Dermis microvascular lymphatic vessel endothelial cell (primary cell): ENCODE data around the gene HIF3A. TPM values are rescaled to one million over a fixed set of nuclear protein-coding genes. Genes with fewer than 3 reads are reported as not detected.
"Not testable (repeated sequence)": the region's sequence is repeated elsewhere in the genome, so short reads cannot be mapped to it uniquely, and the experiment has no call there.

Source experiments
- DNase-seq, 2 donors: peaks; one replicate each; pipeline versions ENCODE4 v3.0.0 to v3.0.0-alpha.2; 2010; ENCODE audit warnings: low read depth in 2 of 2
- total RNA-seq: library from RNA; depleted of rRNA; stranded (reverse); fragments of >200 nt; gene quantifications from 2 replicates; pipeline ENCODE4 v1.2.1, GENCODE V29; 2014

Gene HIF3A
- total RNA-seq: 11.9 and 14.8 TPM in 2 replicates

DNA sequence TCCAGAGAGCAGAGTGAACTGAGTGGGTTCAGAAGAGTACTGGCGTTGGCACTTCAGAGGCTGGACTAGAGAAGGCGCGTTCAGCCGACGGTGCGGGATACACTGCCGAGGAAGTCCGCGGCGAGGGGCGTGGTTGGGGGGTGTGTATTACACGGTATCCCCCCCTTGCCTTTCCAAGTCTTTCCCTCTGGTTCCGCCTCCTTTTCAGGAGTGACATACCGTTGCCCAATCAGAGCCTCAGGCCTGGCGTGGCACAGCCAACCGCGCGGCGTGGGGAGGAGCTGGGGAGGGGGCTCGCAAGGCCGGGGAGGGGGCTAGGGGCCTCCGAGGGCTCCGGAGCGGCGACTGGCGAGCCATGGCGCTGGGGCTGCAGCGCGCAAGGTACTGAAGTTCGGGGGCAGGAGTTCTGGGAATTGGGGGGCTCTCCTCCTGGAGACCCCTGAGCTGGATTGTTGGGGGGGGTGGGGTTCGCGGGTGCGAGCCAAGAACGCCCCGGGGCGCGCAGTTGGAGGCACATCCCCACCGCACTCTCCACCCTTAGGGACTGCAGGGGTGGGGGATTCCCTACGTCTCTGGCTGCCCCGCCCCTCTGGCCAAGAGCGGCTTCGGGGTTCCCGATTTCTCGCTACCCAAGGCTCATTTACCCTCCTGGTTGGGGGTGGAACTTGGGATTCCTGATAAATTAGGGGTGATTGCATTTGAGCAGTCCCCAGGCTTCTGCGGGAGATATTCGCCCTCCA lies at the start of gene HIF3A:
Gene HIF3A, plus strand, starts transcription at position 321 of the 740 bp plus-strand sequence. Its CDS starts 35 bp downstream, at position 356.
- DNase-seq: peak in 1 of 2 donors; percentile 65

DNA sequence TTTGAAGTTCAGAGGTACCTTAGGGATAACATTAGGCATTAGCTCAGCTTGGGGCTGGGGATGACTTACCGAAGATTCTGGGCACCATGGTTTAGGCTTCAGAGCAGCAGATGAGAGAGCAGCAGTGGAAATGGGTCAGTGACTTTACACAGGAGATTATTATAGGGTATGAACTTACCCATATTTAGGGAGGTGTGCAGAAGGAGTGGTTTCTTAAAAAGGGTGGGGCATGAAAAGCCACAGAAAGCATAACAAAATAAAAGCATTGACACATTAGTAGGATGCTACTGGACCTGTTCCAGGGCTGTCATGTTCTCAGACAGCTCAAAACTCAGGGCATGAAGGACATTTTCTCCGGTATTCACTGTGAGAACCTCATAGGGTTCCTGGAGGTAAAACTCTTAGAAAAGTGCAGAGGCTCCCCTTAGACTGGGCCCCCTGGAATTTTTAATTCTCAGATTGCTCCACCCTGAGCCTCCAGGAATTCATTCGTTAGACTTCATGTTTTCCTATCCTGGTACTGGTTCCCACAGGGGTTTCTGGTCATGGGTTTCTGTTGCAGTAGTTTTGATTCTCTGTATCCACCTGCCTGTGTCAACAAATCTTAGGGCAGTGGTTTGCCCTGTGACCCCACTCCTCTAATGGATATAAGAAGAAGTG lies 46.6 kb upstream of the HIF3A start:
- no peak for DNase-seq

DNA sequence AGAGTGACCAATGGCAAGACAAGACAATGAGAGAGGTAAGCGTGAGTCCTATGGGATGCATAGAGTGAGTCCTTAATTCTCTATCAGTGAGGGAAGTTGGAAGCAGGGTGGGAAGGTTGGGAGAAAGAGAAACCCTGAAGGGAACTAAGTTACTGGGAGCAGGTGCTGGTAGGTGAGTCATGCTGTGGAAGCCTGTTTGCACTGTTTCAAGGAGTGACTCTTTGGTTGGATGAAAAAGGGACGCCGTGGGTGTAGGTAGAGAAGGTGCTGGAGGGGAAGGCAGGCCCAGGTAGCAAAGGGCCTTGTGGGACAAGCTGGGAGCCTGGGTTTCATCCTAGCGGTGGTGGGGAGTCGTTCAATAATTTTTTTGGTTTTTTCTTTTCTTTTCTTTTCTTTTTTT lies 45.4 kb upstream of the HIF3A start:
- DNase-seq: no peak

DNA sequence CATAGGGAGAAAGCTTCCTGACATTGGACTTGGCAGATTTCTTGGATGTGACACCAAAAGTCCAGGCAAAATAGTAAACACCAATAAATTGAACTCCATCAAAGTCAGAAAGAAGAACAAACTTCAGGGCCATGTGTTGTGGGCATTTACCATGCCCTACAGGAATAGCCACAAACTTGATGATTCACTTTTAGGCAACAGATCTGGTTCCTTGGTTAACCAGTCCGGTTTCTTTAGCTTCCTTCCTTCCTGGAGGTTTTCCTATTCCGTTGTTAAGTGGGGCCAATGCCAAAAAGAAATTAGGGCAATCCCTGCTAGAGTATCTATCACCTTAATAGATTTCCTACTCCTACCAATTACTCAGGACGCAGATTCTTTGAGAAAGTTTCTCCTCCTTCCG lies 42.1 kb upstream of the HIF3A start:
- no peak for DNase-seq

DNA sequence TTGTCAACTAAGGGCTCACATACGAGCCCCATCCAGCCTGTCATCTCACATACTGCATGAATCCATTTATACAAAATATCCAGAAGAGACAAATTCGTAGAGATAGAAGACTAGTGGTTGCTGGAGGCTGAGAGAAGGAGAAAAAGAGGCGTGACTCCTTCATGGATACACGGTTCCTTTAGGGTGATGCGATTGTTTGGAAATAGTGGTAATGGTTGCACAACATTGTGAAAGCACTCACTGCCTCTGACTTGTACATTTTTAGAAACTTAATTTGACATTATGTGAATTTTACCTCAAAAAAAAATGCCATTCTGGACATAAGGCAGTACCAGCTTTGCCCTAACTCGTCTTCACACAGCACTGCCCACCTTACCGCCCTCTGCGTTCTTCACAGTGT lies 40.0 kb upstream of the HIF3A start:
- no peak for DNase-seq

DNA sequence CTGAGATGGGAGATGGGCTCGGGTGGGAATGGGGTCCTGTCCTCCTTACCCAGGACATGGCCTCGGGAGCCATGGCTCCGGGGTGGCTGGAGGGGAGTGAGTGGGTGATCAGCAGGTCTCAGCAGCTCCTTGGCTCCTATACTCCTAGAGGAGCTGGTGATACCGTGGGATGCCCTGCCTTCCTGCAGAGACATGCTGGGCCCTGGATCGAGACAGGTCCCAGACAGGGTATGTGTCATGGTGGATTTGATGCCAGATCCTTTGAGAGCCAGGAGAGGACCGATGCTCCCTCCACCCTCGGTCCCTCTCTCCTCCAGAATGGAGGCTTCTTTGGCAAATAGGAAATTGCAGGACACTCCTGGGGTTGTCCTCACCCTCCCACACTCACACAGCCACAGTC lies 35.3 kb upstream of the HIF3A start:
- DNase-seq: not testable (repeated sequence)

DNA sequence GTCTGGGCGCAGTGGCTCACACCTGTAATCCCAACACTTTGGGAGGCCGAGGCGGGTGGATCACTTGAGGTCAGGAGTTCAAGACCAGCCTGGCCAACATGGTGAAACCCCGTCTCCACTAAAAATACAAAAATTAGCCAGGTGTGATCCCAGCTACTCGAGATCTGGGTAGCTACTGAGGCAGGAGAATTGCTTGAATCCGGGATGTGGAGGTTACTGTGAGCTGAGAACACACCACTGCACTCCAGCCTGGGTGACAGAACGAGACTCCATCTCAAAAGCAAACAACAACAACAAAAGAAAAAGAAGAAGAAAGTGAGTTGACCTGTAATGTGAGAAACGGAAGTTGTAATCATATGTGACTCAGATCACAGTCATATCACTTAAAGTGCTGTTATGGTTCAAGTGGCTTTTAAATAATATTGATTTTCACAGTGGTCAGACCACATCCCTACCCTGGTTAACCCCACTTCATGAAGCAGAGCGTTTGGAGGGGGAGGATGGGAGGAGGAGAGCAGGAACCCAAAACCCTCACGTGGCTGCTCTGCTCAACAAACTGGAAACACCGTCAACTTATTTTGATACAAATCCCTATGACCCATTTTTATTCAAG lies 34.1 kb upstream of the HIF3A start:
- DNase-seq: peak in 1 of 2 donors; percentile 62

DNA sequence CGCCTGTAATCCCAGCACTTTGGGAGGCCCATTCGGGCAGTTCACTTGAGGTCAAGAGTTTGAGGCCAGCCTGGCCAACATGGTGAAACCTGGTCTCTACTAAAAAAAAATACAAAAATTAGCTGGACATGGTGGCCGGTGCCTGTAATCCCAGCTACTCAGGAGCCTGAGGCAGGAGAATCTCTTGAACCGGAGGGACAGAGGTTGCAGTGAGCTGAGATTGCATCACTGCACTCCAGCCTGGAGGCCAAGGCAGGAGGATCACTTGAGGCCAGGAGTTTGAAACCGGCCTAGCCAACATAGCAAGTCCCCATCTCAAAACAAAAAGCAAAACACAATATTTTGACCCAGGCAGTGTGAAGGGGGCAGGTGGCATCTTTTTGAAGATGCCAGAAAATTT lies 32.0 kb upstream of the HIF3A start:
- DNase-seq: not testable (repeated sequence)

DNA sequence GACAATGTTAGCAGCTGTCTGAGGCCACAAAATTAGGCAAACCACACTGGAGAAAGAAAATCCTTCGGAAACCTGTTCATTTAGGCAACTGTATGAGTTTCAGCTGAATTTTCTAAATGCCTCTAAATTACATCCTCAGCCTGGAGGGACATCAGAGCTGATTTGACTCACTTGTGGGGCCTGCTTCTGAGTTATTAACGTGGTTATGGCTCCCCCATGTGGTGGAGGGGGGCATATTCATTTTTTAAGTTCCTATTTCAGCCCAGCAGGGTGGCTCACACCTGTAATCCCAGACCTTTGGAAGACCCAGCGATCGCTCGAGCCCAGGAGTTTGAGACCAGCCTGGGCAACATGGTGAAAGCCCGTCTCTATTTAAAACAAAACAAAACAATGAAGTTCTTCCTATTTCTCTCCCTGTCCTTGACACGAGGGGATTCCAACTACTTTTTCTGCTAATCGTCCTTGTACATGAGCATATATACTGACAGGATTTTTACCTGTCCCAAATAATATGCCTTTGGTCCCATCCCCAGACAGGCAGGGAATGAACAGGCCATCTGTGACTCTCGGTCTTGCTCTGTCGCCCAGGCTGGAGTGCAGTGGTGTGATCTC lies 31.5 kb upstream of the HIF3A start:
- peak; percentile 74 to 75 for DNase-seq

DNA sequence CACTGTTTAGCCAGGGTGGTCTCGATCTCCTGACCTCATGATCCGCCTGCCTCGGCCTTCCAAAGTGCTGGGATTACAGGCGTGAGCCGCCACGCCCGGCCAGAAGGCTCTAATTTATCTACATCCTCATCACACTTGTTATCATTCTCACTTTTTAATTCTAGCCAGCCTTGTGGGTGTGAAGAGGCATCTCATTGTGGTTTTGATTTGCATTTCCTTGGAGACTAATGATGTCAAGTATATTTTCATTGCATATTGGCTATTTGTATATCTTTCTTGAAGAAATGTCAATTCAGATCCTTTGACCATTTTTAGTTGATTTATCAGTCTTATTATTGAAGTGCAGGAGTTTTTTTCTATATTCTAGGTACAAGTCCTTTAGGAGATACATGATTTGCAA lies 27.7 kb upstream of the HIF3A start:
- DNase-seq: no peak

DNA sequence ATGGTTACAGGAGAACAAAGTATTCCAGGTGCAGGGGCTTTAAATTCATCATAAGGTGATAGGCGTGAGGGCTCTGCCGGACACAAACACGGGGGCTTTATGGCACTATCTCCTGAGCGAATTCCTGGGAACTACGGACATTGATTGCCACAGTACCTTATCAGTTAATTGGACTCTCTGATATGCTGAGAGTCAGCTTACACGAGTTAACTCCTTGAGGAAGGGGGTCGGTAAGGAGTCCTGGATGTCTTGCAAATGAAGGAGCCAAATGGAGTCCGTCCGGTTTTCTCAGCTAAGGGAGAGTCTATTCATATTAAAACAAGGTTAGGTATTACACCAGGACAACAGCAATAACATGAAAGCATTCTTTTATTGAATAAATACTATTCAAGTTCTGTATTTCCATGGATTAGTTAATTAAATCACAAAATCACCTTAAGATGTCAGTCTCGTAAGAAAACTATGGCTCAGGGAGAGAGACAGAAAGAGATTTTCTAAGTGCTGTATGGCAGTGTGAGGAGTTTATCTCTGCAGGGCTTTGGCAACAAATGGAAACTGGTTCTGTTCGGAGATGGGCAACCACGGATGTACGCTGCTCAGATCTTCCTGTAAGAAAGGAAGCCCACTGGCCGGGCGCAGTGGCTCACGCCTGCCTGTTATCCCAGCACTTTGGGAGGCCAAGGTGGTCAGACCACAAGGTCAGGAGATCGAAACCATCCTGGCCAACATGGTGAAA lies 26.2 kb upstream of the HIF3A start:
- no peak for DNase-seq

DNA sequence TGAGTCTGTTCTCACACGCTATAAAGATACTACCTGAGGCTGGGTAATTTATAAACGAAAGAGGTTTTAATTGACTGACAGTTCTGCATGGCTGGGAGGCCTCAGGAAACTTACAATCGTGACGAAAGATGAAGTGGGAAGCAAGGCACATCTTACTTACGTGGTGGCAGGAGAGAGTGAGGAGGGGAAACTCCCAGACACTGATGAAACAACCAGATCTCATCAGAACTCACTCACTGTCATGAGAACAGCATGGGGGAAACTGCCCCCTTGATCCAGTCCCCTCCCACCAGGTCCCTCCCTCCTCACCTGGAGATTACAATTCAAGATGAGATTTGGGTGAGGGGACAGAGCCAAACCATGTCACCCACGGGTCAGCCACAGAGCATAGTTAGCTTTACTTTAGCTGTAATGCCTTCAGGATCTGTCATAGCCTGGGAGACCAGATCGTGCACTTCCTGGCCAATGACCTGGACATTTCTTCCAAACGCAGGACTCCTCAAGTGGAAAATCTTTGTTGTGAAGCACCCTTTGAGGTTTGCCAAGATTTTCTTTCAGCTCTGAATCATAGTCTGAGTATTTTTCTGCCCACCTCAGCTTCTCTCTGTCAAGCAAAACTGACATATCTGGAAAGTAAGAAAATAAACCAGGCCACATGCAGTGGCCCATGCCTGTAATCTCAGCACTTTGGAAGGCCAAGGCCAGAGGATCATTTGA lies 25.2 kb upstream of the HIF3A start:
- DNase-seq: peak in 1 of 2 donors; percentile 44

DNA sequence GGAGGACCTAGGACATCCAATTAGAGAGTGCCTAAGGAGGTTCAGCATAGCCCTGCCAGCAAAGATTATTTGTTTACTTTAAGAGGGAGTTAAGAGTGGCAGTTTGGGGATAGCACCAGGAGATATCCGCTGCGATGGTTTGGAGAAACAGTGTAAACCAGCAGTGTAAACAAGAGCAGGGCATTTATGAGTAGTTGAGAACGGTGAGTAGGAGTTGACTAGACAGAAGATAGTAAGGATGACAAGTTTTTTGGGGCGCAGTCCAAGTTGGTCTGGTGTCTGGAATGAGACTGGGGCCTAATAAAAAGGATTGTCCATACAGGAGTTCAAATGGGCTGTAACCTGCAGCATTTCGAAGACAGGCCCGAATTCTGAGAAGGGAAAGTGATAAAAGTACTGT lies 22.9 kb upstream of the HIF3A start:
- not testable (repeated sequence) for DNase-seq

DNA sequence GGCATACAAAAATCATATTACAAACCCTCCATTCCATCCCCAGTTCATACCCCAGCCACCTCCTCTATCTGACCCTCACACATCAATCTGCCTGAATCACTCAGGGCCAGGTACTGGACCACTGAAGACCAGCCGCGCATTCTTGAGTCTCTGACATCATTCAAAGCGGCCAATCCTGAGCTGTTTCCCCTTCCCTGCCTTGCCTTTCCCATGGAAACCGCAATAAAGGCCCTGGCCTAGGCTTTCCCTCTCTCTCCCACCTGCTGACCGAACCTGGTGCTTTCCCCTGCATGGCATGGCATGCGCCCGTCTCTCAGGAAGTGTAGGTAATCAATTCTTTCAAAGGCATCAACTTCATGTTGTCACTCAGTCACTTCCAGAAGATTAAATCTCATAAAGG lies 17.7 kb upstream of the HIF3A start:
- DNase-seq: no peak

DNA sequence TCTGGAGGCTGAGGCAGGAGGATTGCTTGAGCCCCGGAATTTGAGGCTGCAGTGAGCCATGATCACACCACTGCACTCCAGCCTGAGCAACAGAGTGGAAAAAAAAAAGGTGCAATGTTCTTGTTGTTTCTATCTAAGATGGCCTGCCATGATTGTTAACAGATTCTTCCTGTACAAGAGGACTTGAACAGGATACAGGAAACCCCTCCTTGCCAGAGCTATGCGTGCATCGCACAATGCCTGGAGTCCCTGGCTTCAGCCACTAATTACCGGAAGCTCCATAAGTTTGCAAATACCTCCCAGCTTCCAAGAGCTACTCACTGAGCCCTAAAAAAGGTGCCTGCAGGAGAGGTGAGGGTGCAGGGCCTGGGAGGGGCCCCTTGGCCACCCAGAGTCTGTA lies 13.1 kb upstream of the HIF3A start:
- DNase-seq: peak; percentile 76 to 94

DNA sequence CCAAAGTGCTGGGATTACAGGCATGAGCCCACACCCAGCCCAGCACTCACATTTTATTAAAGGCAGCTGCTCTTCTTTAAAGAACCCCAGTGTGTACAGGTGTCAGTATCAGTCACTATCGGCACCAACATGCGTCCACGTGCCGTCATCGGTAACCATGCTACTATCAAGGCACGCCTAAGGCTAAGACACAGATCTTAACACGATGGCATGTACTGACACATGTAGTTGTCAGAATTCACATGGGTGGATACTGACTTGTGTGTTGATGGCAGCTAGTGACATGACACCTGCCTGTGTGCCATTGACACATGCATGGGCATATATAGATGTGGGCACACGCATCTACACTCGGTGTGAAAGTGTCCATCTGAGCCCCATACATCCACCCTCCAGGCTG lies 12.2 kb upstream of the HIF3A start:
- DNase-seq: no peak

DNA sequence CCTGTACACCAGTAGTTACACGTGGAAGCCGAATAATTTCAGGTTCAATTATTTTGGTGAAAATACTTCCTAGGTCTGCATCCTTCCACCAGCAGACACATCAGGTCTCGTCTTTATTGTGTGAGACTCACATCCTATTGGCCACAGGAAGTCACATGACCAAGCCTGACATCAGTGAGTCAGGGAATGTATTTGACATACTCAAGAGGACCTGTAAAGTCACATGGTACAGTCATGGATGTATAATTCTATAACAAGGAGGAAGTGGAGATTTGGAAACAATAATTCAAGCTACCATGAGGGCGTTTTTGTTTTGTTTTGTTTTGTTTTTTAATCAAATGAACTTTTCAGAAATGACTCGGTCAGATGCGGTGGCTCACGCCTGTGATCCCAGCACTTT lies 9.3 kb upstream of the HIF3A start:
- DNase-seq: peak in 1 of 2 donors; percentile 48

DNA sequence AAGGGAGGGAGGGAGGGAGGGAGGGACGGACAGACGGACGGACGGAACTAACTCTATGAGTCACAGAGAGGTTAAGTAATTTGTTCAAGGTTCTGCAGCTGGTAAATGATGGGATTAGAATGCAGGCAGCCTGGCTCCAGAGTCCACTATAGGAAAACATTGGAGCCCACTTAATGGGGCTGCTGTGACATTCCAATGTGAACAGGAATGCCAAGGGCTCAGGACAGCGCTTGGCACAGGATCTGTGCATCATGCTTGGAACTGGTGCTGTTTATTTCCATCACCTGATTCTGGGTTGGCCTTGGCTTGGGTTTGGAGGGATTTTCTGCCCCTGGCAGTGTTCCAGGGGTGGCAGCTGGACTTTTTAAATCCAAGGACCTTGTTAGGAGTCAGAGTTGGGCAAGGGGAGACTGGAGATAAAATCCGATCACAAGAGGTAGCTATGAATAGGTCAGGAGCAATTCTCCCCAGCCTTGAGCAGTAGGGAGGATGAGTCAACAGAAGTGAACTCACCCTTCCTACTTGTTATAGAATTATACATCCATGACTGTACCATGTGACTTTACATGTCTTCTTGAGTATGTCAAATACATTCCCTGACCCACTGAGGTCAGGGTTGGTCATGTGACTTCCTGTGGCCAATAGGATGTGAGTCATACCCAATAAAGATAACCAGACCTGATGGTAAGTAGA lies 7.8 kb upstream of the HIF3A start:
- DNase-seq: peak; percentile 90

DNA sequence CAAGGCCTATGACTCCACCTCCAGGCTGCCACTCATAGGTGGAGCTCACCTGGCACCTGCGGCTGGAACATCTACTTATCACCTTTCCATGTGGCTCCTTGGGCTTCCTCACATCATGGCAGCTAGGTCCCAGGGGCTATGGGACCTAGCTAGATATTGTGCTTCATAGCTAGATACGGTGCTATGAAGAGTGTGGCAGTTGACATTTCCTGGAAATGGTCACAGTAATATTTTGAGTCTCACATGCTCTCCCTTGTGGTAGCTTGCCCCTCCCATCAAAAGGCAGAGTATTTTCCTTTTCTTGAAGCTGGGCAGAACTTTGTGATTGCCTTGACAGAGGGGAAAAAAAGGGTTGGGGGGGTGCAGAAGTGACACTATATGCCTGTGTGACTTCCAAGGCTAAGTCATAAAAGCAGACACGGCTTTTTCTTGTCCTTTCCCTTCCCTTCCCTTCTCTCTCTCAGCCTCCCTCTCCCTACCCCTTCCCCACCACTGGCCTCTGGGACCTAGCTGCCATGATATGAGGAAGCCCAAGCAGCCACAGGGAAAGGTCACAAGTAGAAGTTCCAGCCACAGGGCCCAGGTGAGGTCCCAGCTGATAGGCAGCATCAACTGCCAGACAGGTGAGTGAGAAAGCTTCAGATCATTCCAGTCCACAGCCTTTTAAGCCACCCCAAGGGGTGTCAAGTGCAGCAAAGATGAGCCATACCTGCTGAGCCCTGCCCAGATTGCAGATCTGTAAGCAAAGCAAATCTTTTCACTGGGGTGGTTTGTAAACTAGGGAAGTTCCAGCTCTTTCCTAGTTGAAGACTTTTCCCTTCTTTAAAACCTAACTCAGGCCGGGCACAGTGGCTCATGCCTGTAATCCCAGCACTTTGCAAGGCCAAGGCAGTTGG lies 6.9 kb upstream of the HIF3A start:
- DNase-seq: no peak
